ENCODE results near the gene BTAF1.

Gene BTAF1

GRCh38 chr10:92062273-92062672 lies 138.7 kb downstream of the BTAF1 start:
- DNase-seq, result no peak

- DNase-seq, result no peak
Measured at GRCh38 chr10:92064506-92064905, 140.9 kb downstream of the BTAF1 start.

- DNase-seq, result no peak
Measured at GRCh38 chr10:92066386-92066785, 142.8 kb downstream of the BTAF1 start.

- no peak for DNase-seq
Measured at GRCh38 chr10:92068900-92069299, 145.3 kb downstream of the BTAF1 start.

- DNase-seq, result no peak
Measured at GRCh38 chr10:92074126-92074887, 150.7 kb downstream of the BTAF1 start.

- no peak for DNase-seq
Measured at GRCh38 chr10:92075829-92076228, 152.3 kb downstream of the BTAF1 start.

GRCh38 chr10:92076722-92077121 lies 153.2 kb downstream of the BTAF1 start:
- DNase-seq, result no peak

- DNase-seq, result no peak
Measured at GRCh38 chr10:92079003-92079402, 155.4 kb downstream of the BTAF1 start.

Data from stimulated activated naive CD4-positive, alpha-beta T cell (primary cell).